ENCODE measurements around the gene ASPSCR1.

- no peak for TF ChIP-seq POLR2AphosphoS5 (IDR thresholded peaks at IDR 0.05; ENCODE audit: low read depth, low read length)
- TF ChIP-seq TAF1 (IDR thresholded peaks at IDR 0.05; ENCODE audit: low read depth, low read length): no peak
- TF ChIP-seq POLR2A (IDR thresholded peaks at IDR 0.05; ENCODE audit: low read depth, low read length): no peak
- no peak for TF ChIP-seq POU2F2 (IDR thresholded peaks at IDR 0.05; ENCODE audit: low read depth, low read length)
- no peak for TF ChIP-seq PAX5 (IDR thresholded peaks at IDR 0.05; ENCODE audit: insufficient read depth, low read length, severe bottlenecking)
Measured at GRCh38 chr17:82029391-82029790, 52.0 kb downstream of the ASPSCR1 start.

Data from GM12891 (cell line).